Osteoblast (primary cell): ENCODE data around the gene POLL. TPM values are rescaled to one million over a fixed set of nuclear protein-coding genes. Genes with fewer than 3 reads are reported as not detected.

Source experiments
- DNase-seq: peaks from one replicate; pipeline ENCODE4 v3.0.0; 2011; ENCODE audit warnings: low spot score, mixed read lengths; ENCODE audit not compliant: insufficient read length; ENCODE audit errors: missing footprints
- H2AFZ ChIP-seq: 2 replicates; pipeline ENCODE4 v1.6.0; 2011; ENCODE audit warnings: mild to moderate bottlenecking, low read length
- H3K27ac ChIP-seq: 2 replicates; pipeline ENCODE4 v1.5.1; 2011; ENCODE audit warnings: mild to moderate bottlenecking, low read depth, low read length, moderate library complexity
- H3K27me3 ChIP-seq: 2 replicates; pipeline ENCODE4 v1.6.0; 2012; ENCODE audit warnings: mild to moderate bottlenecking, control low read depth, inconsistent platforms, low read length, moderate library complexity; ENCODE audit not compliant: insufficient read depth
- H3K36me3 ChIP-seq: 2 replicates; pipeline ENCODE4 v1.5.1; 2011; ENCODE audit warnings: mild to moderate bottlenecking, low read length, control low read depth, moderate library complexity; ENCODE audit not compliant: insufficient read depth
- H3K4me1 ChIP-seq: 2 replicates; pipeline ENCODE4 v1.5.1; 2011; ENCODE audit warnings: mild to moderate bottlenecking, low read length, control low read depth, moderate library complexity; ENCODE audit not compliant: insufficient read depth
- H3K4me2 ChIP-seq: 2 replicates; pipeline ENCODE4 v1.6.0; 2011; ENCODE audit warnings: mild to moderate bottlenecking, low read length; ENCODE audit not compliant: insufficient read depth
- H3K4me3 ChIP-seq: fragments of 200-600 bp; sonication (generic); 3 replicates; pipeline ENCODE4 v1.5.1; 2012; ENCODE audit warnings: mild to moderate bottlenecking, low read length, inconsistent platforms; ENCODE audit not compliant: insufficient read depth
- H3K79me2 ChIP-seq: 2 replicates; pipeline ENCODE4 v1.6.0; 2012; ENCODE audit warnings: mild to moderate bottlenecking, low read length, control low read depth, inconsistent platforms; ENCODE audit not compliant: insufficient read depth
- H3K9me3 ChIP-seq: 2 replicates; pipeline ENCODE4 v1.5.1; 2011; ENCODE audit warnings: low read depth, low read length, control low read depth
- H4K20me1 ChIP-seq: 2 replicates; pipeline ENCODE4 v1.6.0; 2012; ENCODE audit warnings: mild to moderate bottlenecking, low read length, control low read depth; ENCODE audit not compliant: insufficient read depth
- CTCF ChIP-seq: IDR thresholded peaks from 2 replicates; pipeline ENCODE4 v1.5.1; 2011; ENCODE audit warnings: mild to moderate bottlenecking, low read depth, low read length, moderate library complexity; ENCODE audit errors: extremely low read depth
- total RNA-seq: library from RNA; depleted of rRNA; stranded (reverse); fragments of >200 nt; gene quantifications from 2 replicates; pipeline ENCODE4 v1.2.3, GENCODE V29; 2012

POLL gene
- total RNA-seq, 1 donor, result 18.5 TPM

- Histone ChIP-seq H3K4me1 (no peaks in the 10 kb centered on the region), H4K20me1 (no peaks in the 10 kb centered on the region), H3K4me2 (no peak overlapping the region), H3K79me2 (no peaks in the 10 kb centered on the region), H3K27me3 (no peaks in the 10 kb centered on the region), H3K9me3 (no peaks in the 10 kb centered on the region), H3K4me3 (no peak overlapping the region), H2AFZ (no peak overlapping the region), H3K27ac (no peak overlapping the region), H3K36me3 (peaks cover 13% of the 10 kb centered on the region)
- no peak for TF ChIP-seq CTCF
- DNase-seq, result no peak
Observed at GRCh38 chr10:101552442-101552841, 35.6 kb downstream of the POLL start.

GRCh38 chr10:101550965-101551364 lies 37.1 kb downstream of the POLL start:
- peaks cover 13% of the 10 kb centered on the region for H3K36me3 ChIP-seq
- no peak overlapping the region for H3K4me2 ChIP-seq
- no peak for DNase-seq
- no peak for TF ChIP-seq CTCF
- H3K4me3 ChIP-seq, result no peak overlapping the region
- no peaks in the 10 kb centered on the region for H4K20me1 ChIP-seq
- H2AFZ ChIP-seq, result no peak overlapping the region
- no peaks in the 10 kb centered on the region for H3K79me2 ChIP-seq
- no peak overlapping the region for H3K27ac ChIP-seq
- H3K27me3 ChIP-seq, result no peaks in the 10 kb centered on the region
- H3K4me1 ChIP-seq, result no peaks in the 10 kb centered on the region
- H3K9me3 ChIP-seq, result no peaks in the 10 kb centered on the region

GRCh38 chr10:101545898-101546297 lies 42.2 kb downstream of the POLL start:
- H3K4me1 ChIP-seq, result no peaks in the 10 kb centered on the region
- no peak for TF ChIP-seq CTCF
- no peak for DNase-seq
- H3K9me3 ChIP-seq, result no peaks in the 10 kb centered on the region
- no peak overlapping the region for H2AFZ ChIP-seq
- no peaks in the 10 kb centered on the region for H3K27me3 ChIP-seq
- peaks cover 2% of the 10 kb centered on the region for H3K36me3 ChIP-seq
- no peak overlapping the region for H3K4me3 ChIP-seq
- H4K20me1 ChIP-seq, result no peaks in the 10 kb centered on the region
- H3K79me2 ChIP-seq, result no peaks in the 10 kb centered on the region
- H3K4me2 ChIP-seq, result no peak overlapping the region
- no peak overlapping the region for H3K27ac ChIP-seq

GRCh38 chr10:101538446-101538845 lies 49.6 kb downstream of the POLL start:
- no peak for TF ChIP-seq CTCF
- no peaks in the 10 kb centered on the region for H3K27me3 ChIP-seq
- H3K27ac ChIP-seq, result no peak overlapping the region
- no peaks in the 10 kb centered on the region for H3K4me1 ChIP-seq
- no peak overlapping the region for H2AFZ ChIP-seq
- H3K4me3 ChIP-seq, result no peak overlapping the region
- H3K9me3 ChIP-seq, result no peaks in the 10 kb centered on the region
- peaks cover 11% of the 10 kb centered on the region for H3K36me3 ChIP-seq
- no peaks in the 10 kb centered on the region for H3K79me2 ChIP-seq
- DNase-seq, result no peak
- no peaks in the 10 kb centered on the region for H4K20me1 ChIP-seq
- H3K4me2 ChIP-seq, result no peak overlapping the region
